ENCODE data around the gene CD81.
A peak's percentile ranks its signal among the peaks of the same experiment; 100 is the strongest.

Gene CD81

DNA sequence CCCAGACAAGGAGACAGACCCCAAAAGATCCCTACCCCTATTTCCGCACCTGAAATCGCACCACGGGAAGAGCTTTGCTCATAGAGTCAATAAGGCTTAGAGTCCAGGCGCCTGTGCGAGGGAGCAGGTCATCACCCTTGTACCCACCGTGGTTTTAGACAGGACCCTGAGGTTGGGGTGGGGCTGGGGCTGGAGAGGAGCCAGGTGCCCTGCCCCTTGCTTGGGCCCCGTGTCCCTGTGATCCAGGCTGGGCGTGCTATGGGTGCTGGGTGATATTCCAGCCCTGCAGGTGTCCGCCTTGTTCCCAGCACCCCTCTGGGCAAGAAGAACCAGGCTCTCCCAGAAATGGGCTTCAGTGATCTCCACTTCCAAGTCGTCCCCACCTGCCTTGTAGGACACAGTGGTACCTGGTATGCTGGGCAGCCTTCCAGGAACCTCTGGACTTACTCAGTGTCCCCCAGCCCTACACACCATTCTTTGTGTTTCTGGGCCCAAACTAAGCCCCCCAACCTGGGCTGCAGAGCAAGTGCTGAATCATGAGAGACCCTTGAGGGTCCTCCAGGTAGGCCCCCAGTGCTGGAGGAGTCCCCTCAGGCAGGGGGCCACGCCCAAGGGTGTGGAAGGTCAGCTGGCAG, 4.5 kb downstream of the CD81 start:
- H3K27ac ChIP-seq (ENCODE audit: low read depth, low read length) = peak overlapping the region; percentile 73
- H3K4me1 ChIP-seq (ENCODE audit: control insufficient read depth, insufficient read depth, low read length) = peaks cover 60% of the 10 kb centered on the region
- H3K4me3 ChIP-seq (ENCODE audit: low read length) = peak overlapping the region; percentile 42
- H3K27me3 ChIP-seq (ENCODE audit: control insufficient read depth, insufficient read depth, low read length) = no peaks in the 10 kb centered on the region
- no peaks in the 10 kb centered on the region for H3K36me3 ChIP-seq (ENCODE audit: control insufficient read depth, insufficient read depth, low read length)
- no peak overlapping the region for H3K9ac ChIP-seq (ENCODE audit: low read length)

DNA sequence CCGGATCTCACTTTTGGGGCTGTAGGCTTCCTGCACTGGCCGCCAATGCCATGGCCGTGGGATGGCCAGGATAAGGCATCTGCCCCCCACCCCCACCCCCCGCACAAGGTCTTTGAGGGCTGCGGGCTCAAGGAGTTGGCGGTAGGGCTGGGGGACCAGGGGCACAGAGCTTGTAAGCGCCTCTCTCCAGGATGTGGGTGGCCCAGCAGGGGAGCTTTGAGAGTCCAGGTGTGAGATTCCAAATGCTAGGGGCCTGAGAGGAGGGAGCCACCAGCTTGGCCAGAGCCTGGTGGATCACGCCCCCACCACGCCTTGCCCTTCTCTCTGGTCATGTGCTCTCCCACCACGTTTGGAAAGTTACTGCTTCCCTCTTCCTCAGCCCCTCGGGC, 5.0 kb downstream of the CD81 start:
- H3K27me3 ChIP-seq (ENCODE audit: control insufficient read depth, insufficient read depth, low read length) = no peaks in the 10 kb centered on the region
- no peak overlapping the region for H3K4me3 ChIP-seq (ENCODE audit: low read length)
- peaks cover 61% of the 10 kb centered on the region for H3K4me1 ChIP-seq (ENCODE audit: control insufficient read depth, insufficient read depth, low read length)
- H3K9ac ChIP-seq (ENCODE audit: low read length) = no peak overlapping the region
- H3K27ac ChIP-seq (ENCODE audit: low read depth, low read length) = peak overlapping the region; percentile 73
- H3K36me3 ChIP-seq (ENCODE audit: control insufficient read depth, insufficient read depth, low read length) = no peaks in the 10 kb centered on the region

DNA sequence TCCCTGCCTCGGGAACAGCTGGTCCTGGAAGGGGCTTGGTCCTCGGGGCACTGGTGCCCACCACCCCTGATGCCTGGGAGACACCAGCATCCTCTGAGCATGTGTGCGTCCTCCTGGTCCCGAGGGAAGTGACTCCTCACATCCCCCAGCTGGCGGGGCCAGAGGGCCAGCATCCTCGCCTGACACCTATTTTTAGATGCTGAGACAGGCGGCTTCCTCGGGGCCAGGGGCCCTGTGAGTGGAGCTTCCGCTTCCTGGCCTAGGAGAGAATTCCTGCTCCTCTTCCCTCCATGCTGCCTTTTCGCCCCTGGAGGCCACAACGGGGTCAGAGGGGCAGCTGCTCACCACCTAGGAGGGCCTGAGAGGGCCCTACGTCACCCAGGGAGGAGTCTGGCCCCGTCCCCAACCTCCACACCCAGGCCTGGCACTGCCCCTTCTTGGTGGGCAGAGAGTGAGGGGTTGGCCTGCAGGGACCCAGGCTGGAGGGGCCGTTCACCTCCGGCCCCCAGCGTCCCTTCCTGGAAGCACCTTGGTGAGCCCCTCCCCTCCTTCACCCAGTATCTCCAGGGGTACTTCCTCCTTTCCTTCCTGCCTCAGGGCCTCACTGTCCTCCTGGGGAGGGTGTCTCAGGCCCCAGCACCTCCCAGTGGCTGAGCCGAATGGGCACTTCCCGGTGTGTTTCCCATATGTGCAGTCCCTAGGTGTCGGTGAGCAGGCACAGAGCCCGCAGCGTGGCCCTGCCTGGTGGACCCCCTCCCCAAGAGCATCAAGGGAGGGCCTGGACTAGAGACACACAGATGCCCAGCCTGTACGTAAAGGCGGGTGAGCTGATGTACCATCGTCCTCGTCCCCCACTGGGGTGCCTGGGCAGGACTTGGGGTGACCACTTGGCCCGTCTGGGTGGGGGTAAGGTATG, 6.1 kb downstream of the CD81 start:
- peaks cover 70% of the 10 kb centered on the region for H3K4me1 ChIP-seq (ENCODE audit: control insufficient read depth, insufficient read depth, low read length)
- H3K9ac ChIP-seq (ENCODE audit: low read length) = no peak overlapping the region
- no peaks in the 10 kb centered on the region for H3K36me3 ChIP-seq (ENCODE audit: control insufficient read depth, insufficient read depth, low read length)
- H3K27me3 ChIP-seq (ENCODE audit: control insufficient read depth, insufficient read depth, low read length) = no peaks in the 10 kb centered on the region
- H3K4me3 ChIP-seq (ENCODE audit: low read length) = no peak overlapping the region
- H3K27ac ChIP-seq (ENCODE audit: low read depth, low read length) = peak overlapping the region; percentile 77

DNA sequence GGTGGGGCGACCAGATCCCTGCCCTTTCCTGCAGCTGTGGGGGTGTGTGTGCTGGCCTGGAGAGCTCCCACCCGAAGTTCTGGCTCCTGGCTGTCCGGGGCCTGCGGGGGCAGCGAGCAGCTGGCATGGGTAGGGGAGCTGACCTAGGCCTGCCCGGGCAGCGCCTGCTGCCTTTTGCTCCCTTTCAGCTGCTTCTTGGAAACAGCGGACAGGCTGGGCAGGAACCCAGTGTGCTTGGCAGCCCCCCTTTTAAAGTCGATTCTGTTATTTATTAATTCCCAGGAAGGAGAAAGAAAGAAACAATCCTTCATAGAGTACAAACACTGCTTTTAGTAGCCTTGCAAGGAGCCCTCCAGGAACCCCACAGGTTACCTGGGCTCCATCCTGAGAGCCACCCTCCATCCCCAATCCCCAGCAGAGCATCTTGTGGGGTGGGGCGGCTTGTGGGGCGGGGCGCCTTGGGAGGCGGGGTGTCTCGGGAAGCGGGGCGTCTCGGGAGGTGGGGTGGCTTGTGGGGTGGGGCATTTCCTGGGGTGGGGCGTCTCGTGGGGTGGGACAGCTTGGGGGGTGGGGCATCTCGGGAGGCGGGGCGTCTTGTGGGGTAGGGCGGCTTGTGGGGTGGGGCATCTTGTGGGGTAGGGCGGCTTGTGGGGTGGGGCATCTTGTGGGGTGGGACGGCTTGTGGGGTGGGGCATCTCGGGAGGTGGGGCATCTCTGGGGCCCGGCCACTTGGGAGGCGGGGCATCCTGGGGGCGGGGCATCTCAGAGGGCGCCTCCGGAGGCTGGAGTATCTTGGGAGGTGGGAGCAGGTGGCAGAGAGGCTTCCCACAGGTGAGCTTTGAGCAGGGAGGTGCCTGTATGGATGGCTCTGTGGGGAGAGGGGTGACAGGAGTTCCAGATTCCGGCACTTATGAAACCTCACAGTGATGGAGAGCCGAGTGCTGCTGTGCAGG, 7.0 kb downstream of the CD81 start:
- no peaks in the 10 kb centered on the region for H3K27me3 ChIP-seq (ENCODE audit: control insufficient read depth, insufficient read depth, low read length)
- H3K9ac ChIP-seq (ENCODE audit: low read length) = no peak overlapping the region
- peak overlapping the region; percentile 92 for H3K27ac ChIP-seq (ENCODE audit: low read depth, low read length)
- H3K4me1 ChIP-seq (ENCODE audit: control insufficient read depth, insufficient read depth, low read length) = peaks cover 78% of the 10 kb centered on the region
- peak overlapping the region; percentile 5 for H3K4me3 ChIP-seq (ENCODE audit: low read length)
- H3K36me3 ChIP-seq (ENCODE audit: control insufficient read depth, insufficient read depth, low read length) = no peaks in the 10 kb centered on the region

DNA sequence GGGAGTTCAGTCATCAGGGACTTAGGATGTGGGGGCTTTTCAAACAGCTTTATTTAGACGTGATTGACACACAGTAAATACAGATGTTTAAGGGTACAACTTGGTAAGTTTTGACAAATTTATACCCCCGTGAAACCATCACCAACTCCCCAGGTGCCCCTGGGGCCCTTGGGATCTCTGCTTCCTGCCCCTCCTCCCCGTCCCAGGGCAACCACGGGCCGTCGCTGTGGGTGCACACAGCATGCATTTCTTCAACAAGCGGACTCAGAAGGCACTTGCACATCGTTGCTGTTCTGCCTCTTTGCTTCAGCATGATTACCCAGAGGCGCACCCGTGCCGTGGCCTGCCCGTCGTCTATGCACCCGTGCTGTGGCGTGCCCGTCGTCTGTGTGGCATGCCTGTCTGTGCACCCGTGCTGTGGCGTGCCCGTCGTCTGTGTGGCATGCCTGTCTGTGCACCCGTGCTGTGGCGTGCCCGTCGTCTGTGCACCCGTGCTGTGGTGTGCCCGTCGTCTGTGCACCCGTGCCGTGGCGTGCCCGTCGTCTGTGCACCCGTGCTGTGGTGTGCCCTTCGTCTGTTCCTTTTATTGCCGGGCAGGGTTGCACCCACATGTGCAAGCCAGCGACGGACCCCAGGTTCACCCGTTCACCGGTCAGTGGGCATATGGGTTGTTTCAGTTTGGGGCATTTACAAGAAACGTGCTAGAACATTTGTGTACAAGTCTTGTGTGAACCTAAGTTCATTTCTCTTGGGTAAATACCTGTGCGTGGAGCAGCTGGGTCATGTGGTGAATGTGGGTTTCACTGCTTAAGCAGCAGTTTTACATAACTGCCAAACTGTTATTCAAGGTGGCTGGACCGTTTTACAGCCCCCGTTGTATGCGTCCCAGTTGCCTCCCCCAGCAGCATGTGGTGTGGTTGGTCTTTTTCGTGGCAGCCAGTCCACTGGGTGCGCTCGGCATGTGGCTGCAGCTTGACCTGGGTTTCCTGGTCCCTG, 8.3 kb downstream of the CD81 start:
- peak overlapping the region; percentile 27 for H3K4me3 ChIP-seq (ENCODE audit: low read length)
- H3K4me1 ChIP-seq (ENCODE audit: control insufficient read depth, insufficient read depth, low read length) = peaks cover 79% of the 10 kb centered on the region
- no peaks in the 10 kb centered on the region for H3K36me3 ChIP-seq (ENCODE audit: control insufficient read depth, insufficient read depth, low read length)
- peak overlapping the region; percentile 92 for H3K27ac ChIP-seq (ENCODE audit: low read depth, low read length)
- no peaks in the 10 kb centered on the region for H3K27me3 ChIP-seq (ENCODE audit: control insufficient read depth, insufficient read depth, low read length)
- H3K9ac ChIP-seq (ENCODE audit: low read length) = no peak overlapping the region

DNA sequence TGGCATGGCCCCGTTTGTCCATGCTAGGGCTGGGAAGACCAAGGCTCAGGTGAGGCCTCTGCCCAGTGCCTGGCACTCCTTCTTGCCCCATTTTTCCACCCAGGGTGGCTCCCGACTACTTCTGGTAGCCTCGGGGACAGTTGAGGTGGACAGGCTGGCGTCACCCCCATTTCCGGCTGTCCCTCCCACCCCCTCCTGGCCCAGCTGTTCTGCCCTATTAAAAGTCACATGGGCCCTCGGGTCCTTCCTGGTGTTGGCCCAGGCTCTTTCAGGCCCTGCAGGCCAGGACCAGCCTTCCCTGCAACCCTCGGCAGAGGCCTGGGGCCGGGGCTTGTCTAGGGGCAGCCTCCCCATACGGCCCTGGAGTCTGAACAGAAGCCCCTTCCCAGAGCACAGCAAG, 9.5 kb downstream of the CD81 start:
- Histone ChIP-seq H3K9ac (ENCODE audit: low read length) (no peak overlapping the region), H3K27ac (ENCODE audit: low read depth, low read length) (peak overlapping the region; percentile 92), H3K4me1 (ENCODE audit: control insufficient read depth, insufficient read depth, low read length) (peaks cover 77% of the 10 kb centered on the region), H3K4me3 (ENCODE audit: low read length) (no peak overlapping the region), H3K27me3 (ENCODE audit: control insufficient read depth, insufficient read depth, low read length) (no peaks in the 10 kb centered on the region), H3K36me3 (ENCODE audit: control insufficient read depth, insufficient read depth, low read length) (no peaks in the 10 kb centered on the region)

DNA sequence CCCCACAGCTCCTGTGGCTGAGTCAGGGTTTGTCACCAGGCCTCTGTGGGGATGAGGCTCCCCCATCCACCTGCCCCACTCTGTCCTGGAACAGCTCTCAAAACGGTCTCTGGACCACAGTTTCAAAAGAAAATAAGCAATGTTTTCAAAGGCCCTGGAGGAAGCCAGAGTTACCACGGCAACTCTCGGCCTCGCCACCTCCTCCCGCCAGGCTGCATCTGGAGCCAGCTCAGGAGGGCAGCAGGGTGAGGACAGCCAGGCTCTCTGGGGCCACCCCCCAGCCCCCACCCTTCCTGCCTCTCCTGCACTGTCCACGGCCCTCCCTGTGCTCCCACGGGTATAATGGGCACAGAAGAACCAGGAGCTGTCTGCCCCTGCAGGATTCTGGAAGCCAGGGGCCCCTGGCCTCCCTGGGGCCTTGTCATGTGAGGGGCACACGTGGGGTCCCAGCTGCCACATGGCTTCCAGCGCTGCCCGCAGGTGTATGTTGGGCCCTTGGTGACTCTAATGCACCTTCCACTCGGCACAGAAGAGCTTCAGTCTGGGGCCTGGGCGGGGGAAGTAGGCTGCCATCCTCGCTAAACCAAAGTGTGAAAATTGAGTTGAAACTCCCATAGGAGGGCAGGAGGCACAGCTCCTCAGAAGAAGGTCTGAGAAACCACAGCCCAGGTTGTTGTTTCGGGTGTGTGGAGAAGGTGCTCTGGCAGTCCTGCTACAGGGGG, 10.3 kb downstream of the CD81 start:
- Histone ChIP-seq H3K4me1 (ENCODE audit: control insufficient read depth, insufficient read depth, low read length) (peaks cover 73% of the 10 kb centered on the region), H3K9ac (ENCODE audit: low read length) (peak overlapping the region; percentile 11), H3K27ac (ENCODE audit: low read depth, low read length) (peak overlapping the region; percentile 92), H3K27me3 (ENCODE audit: control insufficient read depth, insufficient read depth, low read length) (no peaks in the 10 kb centered on the region), H3K36me3 (ENCODE audit: control insufficient read depth, insufficient read depth, low read length) (no peaks in the 10 kb centered on the region), H3K4me3 (ENCODE audit: low read length) (no peak overlapping the region)

DNA sequence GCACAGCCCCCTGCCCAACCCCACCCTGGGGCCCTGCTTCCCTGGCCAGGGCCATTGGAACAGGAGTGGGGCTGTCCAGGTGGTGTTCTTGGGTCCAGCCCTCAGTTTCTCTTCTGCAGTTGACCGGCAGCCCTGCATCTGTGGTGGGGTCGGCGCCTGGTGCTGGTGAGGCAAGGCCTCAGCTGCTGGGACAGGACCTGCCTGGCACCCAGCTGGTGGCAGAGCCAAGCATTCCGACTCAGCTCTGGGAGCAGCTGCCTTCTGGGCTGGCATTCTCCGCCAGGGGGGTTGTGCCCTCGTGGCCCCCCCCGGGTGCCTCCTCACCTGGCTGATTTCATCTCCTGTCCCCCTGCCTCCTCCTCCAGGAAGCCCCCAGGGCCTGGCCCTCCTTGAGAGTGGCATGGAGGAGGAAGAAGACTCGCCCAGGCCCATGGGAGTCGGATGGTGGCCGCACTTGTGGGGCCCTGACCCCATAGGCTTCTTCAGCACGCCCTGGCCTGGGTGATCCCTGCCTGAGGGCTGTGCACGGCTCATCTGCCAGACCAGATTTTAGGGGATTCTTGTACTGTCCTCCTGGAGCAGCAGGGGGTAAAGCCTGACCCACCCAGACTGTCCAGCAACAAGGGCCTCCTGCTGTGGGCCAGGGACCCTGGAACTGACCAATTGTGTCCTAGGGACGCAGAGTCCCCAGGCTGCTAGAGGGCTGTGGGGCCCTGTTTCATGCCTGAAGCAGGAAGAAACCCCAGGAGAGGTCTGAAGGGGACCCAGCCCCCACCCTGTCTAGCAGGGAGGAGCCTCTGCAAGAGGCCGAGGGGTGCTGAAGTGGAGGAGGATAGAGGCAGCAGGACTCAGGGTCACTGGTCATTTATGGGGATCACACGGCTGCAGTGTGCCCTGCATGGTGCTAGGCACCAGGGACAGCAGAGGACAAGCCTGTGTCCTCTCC, 11.6 kb downstream of the CD81 start:
- peak overlapping the region; percentile 25 for H3K4me3 ChIP-seq (ENCODE audit: low read length)
- no peaks in the 10 kb centered on the region for H3K27me3 ChIP-seq (ENCODE audit: control insufficient read depth, insufficient read depth, low read length)
- H3K4me1 ChIP-seq (ENCODE audit: control insufficient read depth, insufficient read depth, low read length) = peaks cover 62% of the 10 kb centered on the region
- peak overlapping the region; percentile 92 for H3K27ac ChIP-seq (ENCODE audit: low read depth, low read length)
- H3K36me3 ChIP-seq (ENCODE audit: control insufficient read depth, insufficient read depth, low read length) = no peaks in the 10 kb centered on the region
- H3K9ac ChIP-seq (ENCODE audit: low read length) = peak overlapping the region; percentile 45

DNA sequence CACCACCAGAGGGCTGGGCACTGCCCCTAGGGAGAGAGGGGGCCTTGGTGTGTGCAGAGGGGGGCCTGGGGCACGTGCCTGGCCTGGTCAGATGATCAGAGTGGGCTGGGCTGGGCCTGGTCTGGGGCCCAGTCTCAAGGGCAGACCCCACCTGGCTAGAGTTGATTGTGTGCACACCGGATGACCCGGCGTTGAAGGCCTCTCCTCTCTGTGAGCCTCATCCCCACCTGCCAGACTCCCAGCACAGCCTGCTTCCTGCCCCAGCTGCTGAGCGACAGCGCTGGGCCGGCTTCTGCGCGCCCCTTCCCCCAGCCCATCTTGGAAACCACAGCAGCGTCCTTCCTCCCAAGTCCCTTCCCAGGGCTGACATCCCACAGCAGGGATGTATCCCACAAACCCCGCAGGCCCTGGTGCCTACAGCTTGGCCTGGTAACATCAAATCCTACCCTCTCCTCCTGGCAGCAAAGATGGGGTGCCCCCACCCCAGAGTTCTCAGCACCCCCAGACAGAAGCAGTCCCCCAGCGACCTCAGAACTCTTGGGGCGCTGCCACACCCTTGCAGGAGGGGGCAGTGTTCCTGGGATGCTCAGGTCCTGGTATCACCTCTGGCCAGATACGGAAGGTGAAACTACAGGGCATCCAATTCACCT, 12.4 kb downstream of the CD81 start:
- no peaks in the 10 kb centered on the region for H3K27me3 ChIP-seq (ENCODE audit: control insufficient read depth, insufficient read depth, low read length)
- peak overlapping the region; percentile 45 for H3K9ac ChIP-seq (ENCODE audit: low read length)
- H3K36me3 ChIP-seq (ENCODE audit: control insufficient read depth, insufficient read depth, low read length) = peaks cover 2% of the 10 kb centered on the region
- H3K4me1 ChIP-seq (ENCODE audit: control insufficient read depth, insufficient read depth, low read length) = peaks cover 61% of the 10 kb centered on the region
- peak overlapping the region; percentile 31 for H3K4me3 ChIP-seq (ENCODE audit: low read length)
- peak overlapping the region; percentile 92 for H3K27ac ChIP-seq (ENCODE audit: low read depth, low read length)
